ENCODE results near the gene GNPDA2.
"Not testable (repeated sequence)": the region's sequence is repeated elsewhere in the genome, so short reads cannot be mapped to it uniquely, and the experiment has no call there.

GNPDA2 gene

GRCh38 chr4:44726038-44726871, at the start of gene GNPDA2:
Gene GNPDA2 (minus strand): TSS chr4:44726556. CDS start chr4:44722207, 4,349 bp downstream.
- DNase-seq (ENCODE audit: low spot score): peak; percentile 76

DNA sequence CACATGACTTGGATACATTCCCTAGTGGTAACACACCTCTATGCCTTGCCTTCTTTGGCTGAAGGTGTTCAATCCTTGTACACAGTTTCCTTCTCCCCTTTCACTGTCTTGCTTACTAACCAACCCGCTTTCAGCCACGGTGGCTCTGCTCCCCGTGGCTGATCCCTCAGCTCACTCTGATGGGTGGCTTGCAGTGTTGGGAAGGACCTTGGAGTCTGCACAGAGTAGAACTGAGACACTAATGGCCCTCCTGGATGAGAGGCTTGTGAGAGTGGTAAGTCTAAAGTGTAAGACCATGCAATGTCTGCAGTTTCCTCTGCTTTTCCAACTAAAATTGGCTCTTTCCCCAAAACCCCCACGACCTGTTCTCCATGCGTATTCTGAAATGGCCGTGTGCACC, 46.0 kb upstream of the GNPDA2 start:
- DNase-seq (ENCODE audit: low spot score): no peak

GRCh38 chr4:44771789-44772188, 45.4 kb upstream of the GNPDA2 start:
- DNase-seq (ENCODE audit: low spot score): no peak

GRCh38 chr4:44766453-44766852, 40.1 kb upstream of the GNPDA2 start:
- DNase-seq (ENCODE audit: low spot score): no peak

- no peak for DNase-seq (ENCODE audit: low spot score)
Measured at GRCh38 chr4:44765116-44765515, 38.8 kb upstream of the GNPDA2 start.

DNA sequence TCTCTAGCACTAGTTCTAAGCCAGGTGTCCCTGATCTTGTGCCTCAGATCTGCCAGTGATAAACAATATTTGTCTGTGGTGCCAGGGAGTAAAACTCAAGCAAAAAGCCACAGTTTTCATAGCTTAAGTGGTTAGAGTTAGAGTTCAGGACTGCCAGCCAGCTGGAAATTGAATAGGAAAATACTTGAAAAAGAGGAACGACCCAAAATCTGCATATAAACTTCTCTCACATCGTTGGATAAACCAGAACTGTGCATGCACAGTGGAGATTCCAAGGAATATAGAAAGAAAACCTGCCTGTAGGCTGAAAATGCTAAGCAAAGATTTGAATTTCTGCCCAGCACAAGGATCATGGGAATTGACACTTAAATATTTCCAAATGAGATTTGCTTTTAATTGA, 35.0 kb upstream of the GNPDA2 start:
- DNase-seq (ENCODE audit: low spot score): no peak

DNA sequence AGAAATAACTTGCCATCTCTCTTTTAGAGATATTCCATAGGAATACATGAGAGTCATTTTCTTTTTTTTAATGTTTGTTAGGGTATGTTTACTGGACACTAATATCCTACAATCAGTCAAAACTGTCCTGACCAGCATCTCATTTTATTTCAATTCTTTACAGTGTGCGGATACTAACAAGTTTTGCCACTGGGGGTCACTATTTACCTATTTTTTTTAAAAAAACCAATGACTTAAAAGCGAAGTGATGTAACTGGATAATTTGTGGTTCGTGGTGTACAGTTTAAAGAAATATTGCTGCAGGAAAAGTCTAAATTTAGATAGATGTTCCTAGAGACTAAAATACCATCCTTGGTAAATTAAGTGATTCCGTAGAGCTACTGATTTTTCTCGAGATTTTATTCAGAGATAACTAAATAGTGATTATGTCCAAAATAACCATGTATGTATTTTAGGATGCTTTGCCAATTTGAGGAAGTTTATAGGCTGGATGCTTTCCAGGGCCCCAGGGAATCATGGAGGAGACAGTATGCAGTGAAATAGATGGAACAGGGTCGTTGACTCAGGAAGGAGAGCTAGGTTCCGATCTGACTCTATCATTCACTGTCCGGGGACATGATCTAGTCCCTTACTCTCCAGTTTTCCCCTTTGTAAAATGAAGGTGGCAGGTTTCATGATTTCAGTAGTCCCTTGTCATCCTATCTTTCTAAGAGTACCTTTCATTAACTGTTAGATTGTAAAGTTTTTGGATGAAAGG, 34.0 kb upstream of the GNPDA2 start:
- peak; percentile 25 for DNase-seq (ENCODE audit: low spot score)

GRCh38 chr4:44756559-44756958, 30.2 kb upstream of the GNPDA2 start:
- DNase-seq (ENCODE audit: low spot score): no peak

GRCh38 chr4:44740201-44740600, 13.8 kb upstream of the GNPDA2 start:
- DNase-seq (ENCODE audit: low spot score): no peak

GRCh38 chr4:44738615-44739014, 12.3 kb upstream of the GNPDA2 start:
- DNase-seq (ENCODE audit: low spot score): no peak

GRCh38 chr4:44736900-44737299, 10.5 kb upstream of the GNPDA2 start:
- no peak for DNase-seq (ENCODE audit: low spot score)

- DNase-seq (ENCODE audit: low spot score): not testable (repeated sequence)
Measured at GRCh38 chr4:44728694-44729093, 2.3 kb upstream of the GNPDA2 start.

GRCh38 chr4:44727471-44727870, 1.1 kb upstream of the GNPDA2 start:
- no peak for DNase-seq (ENCODE audit: low spot score)

- DNase-seq (ENCODE audit: low spot score): no peak
Measured at GRCh38 chr4:44725726-44726037, 674 bp downstream of the GNPDA2 start.

GRCh38 chr4:44725166-44725565, 1.2 kb downstream of the GNPDA2 start:
- DNase-seq (ENCODE audit: low spot score): no peak

GRCh38 chr4:44722001-44722400, 4.4 kb downstream of the GNPDA2 start:
- no peak for DNase-seq (ENCODE audit: low spot score)

DNA sequence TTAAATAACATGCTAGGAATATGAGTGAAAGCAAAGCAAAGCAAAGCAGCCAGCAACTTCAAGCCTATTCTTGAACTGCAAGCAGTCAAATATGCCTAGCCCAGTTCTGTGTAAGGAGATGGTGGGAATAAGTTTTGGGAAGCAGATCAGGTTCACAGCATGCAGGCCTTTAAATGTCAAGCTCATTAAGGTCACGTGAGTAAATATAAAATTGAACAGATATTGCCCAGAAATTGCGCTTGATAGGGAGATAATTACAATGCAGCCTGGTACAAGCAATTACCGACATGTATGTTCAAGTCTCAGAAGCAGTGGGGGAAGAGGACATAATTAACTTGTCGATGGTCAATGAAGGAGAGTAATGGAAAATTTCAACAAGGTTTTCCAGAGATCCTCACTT, 6.0 kb downstream of the GNPDA2 start:
- no peak for DNase-seq (ENCODE audit: low spot score)

DNA sequence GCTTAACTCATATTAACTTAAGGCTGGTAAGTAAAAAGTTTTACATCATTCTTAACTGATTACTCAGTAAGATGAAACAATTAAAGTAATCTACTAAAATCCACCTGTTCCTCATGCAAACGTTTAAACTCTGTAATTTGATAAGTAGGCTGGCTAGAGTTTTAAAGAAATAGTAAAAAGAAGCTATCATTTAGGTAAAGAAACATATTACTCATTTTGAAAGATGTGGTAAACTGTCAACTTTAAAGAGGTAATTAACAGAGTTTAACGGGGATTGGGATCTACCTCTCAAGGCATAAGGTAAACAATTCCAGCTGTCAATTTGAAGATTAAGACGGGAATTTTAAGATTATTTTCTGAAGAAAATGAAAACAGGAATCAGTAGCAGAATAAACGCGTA, 9.8 kb downstream of the GNPDA2 start:
- DNase-seq (ENCODE audit: low spot score): no peak

GRCh38 chr4:44713125-44713524, 13.2 kb downstream of the GNPDA2 start:
- DNase-seq (ENCODE audit: low spot score): no peak

DNA sequence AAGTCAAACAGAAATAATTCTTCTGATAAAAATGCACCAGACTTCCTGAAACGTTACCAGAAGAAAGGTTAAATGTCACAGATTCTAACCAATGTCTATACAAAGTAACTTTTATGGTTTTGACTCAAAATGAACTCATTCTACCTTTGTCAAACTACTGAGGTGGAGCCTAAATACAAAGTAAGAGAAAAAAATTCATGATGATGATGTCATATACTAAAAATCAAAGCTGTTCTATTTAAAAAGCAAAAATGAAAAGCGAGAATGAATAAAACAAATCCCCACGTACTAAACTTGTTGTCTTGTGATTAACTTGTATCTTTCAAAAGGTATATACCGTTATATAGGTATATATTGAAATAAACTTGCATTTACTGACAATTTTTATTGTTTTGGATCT, 21.7 kb downstream of the GNPDA2 start:
- DNase-seq (ENCODE audit: low spot score): no peak

GRCh38 chr4:44701037-44701436, 25.3 kb downstream of the GNPDA2 start:
- DNase-seq (ENCODE audit: low spot score): no peak

DNA sequence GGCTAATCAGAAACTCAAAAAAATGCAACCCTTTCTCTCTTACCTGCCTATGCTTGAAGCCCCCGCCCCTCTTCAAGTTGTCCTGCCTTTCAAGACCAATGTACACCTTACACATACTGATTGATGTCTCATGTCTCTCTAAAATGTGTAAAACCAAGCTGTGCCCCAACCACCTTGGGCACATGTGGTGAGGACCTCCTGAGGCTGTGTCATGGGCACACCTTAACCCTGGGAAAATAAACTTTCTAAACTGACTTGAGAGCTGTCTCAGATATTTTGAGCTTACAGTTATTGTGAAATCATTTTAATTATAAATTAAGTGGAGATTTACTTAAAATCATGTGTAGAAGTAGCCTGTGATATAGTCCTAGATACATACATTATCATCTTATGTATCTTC, 25.9 kb downstream of the GNPDA2 start:
- DNase-seq (ENCODE audit: low spot score): no peak

DNA sequence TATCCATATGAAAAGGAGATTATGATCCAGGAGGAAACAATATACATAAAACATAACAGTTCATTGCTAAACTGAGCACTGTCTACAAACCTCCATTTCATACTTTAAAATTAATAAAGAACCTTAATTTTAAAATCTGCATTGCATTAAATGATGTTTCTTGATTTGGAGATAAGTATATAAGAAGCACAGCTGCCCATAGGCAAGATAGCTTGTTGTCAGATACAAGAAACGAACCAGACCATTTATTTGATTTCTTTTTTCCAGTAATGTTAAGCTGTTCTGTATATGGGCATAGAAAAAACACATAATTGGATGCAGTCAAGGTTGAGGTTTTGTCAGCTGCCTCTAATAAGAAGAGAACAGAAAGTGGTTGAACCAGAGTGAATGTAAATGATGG, 41.7 kb downstream of the GNPDA2 start:
- DNase-seq (ENCODE audit: low spot score): no peak

GRCh38 chr4:44679060-44679459, 47.3 kb downstream of the GNPDA2 start:
- peak; percentile 10 for DNase-seq (ENCODE audit: low spot score)
